Endometrium (tissue), 2 donors: ENCODE data around the gene PNPO.

Source experiments
- FAIRE-seq: peaks from 2 replicates; lab custom pipeline; 2012; peaks lifted over from hg19 to GRCh38; lab: Jason Lieb, UNC
- donor health status: control.
- donor health status: control.

The PNPO gene

DNA sequence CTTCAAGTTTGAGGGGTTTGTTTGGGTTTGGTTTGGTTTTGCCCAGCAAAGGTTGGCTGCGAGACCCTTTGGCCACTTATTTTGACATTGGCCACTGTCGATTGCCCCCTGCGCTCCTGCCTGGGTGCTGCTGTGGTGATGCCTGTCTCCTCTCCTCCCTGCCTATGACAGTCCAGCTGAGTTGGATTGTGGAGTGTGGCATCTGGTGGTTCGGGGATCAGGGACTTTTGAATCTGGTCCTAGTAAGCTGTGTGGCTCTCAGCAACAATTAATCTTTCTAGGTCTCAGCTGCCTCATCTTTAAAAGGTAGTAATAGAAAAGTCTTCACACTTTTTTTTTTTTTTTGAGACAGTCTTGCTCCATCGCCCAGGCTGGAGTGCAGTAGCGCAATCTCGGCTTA is 56.7 kb downstream of the PNPO start:
- FAIRE-seq = no peak
